SU-DHL-6 (cell line): Measurements from ENCODE around the gene RGS6.

Experiments
- CTCF ChIP-seq: fragments of 200-600 bp; sonication (generic); IDR thresholded peaks from one replicate; pipeline ENCODE4 v1.5.1; 2017; ENCODE audit warnings: antibody characterized with exemption, mild to moderate bottlenecking, low read length, moderate library complexity; ENCODE audit not compliant: insufficient read depth, poor library complexity, severe bottlenecking
- EZH2phosphoT487 ChIP-seq: fragments of 200-600 bp; sonication (generic), shearing (Covaris generic); conservative IDR thresholded peaks from 2 replicates; pipeline ENCODE4 v1.6.1; 2018; ENCODE audit warnings: mild to moderate bottlenecking, antibody characterized with exemption, low read length, moderate library complexity, mixed read lengths

- no peak for TF ChIP-seq CTCF
- TF ChIP-seq EZH2phosphoT487: no peak
Observed at GRCh38 chr14:72466325-72466724, 534.1 kb downstream of the RGS6 start.
